Glutamatergic neuron (in vitro differentiated cells): ENCODE measurements around the gene COL4A3. TPM values are rescaled to one million over a fixed set of nuclear protein-coding genes. Genes with fewer than 3 reads are reported as not detected.

ENCODE experiments used
- DNase-seq: peaks from one replicate; pipeline ENCODE4 v3.0.0; 2022
- H3K27ac Mint-ChIP-seq: one replicate; pipeline ENCODE4 v1.8.0; 2020; ENCODE audit warnings: mild to moderate bottlenecking, mixed read lengths, inconsistent platforms; ENCODE audit not compliant: unreplicated experiment
- H3K27me3 Mint-ChIP-seq: one replicate; pipeline ENCODE4 v1.8.0; 2020; ENCODE audit warnings: mild to moderate bottlenecking, moderate library complexity, mixed read lengths, inconsistent platforms; ENCODE audit not compliant: unreplicated experiment
- H3K36me3 Mint-ChIP-seq: one replicate; pipeline ENCODE4 v1.8.0; 2020; ENCODE audit warnings: mild to moderate bottlenecking, mixed read lengths, inconsistent platforms; ENCODE audit not compliant: unreplicated experiment
- H3K4me1 Mint-ChIP-seq: one replicate; pipeline ENCODE4 v1.8.0; 2020; ENCODE audit warnings: mild to moderate bottlenecking, low read depth, mixed read lengths, inconsistent platforms; ENCODE audit not compliant: unreplicated experiment
- H3K4me3 Mint-ChIP-seq: one replicate; pipeline ENCODE4 v1.8.0; 2020; ENCODE audit warnings: mild to moderate bottlenecking, mixed read lengths, inconsistent platforms; ENCODE audit not compliant: unreplicated experiment
- H3K9me3 Mint-ChIP-seq: one replicate; pipeline ENCODE4 v1.8.0; 2020; ENCODE audit warnings: mild to moderate bottlenecking, moderate library complexity, mixed read lengths, inconsistent platforms; ENCODE audit not compliant: unreplicated experiment
- CTCF ChIP-seq: fragments of 200-600 bp; sonication (generic); IDR thresholded peaks from one replicate; pipeline ENCODE4 v1.5.0; 2021; ENCODE audit not compliant: partially characterized antibody, unreplicated experiment
- total RNA-seq: library from RNA; stranded (reverse); fragmentation: NEBNext Ultra II Directional; extraction: Animal tissue kit (Norgen Biotek cat#: 25700); gene quantifications from one replicate; pipeline ENCODE4 v1.2.1, GENCODE V29; 2021; ENCODE audit not compliant: unreplicated experiment

Gene COL4A3
- total RNA-seq, 1 donor from 2014 or later = not detected

GRCh38 chr2:227348324-227348723 is 183.9 kb downstream of the COL4A3 start:
- no peak for TF ChIP-seq CTCF
- Mint-ChIP-seq H3K27me3 (no peaks in the 10 kb centered on the region), H3K4me3 (no peak overlapping the region), H3K27ac (no peak overlapping the region), H3K9me3 (no peaks in the 10 kb centered on the region), H3K4me1 (peaks cover 14% of the 10 kb centered on the region), H3K36me3 (no peaks in the 10 kb centered on the region)
- DNase-seq = no peak

- TF ChIP-seq CTCF = no peak
- Mint-ChIP-seq H3K27me3 (no peaks in the 10 kb centered on the region), H3K4me3 (no peak overlapping the region), H3K9me3 (no peaks in the 10 kb centered on the region), H3K4me1 (peaks cover 14% of the 10 kb centered on the region), H3K36me3 (no peaks in the 10 kb centered on the region), H3K27ac (no peak overlapping the region)
- no peak for DNase-seq
Observed at GRCh38 chr2:227349989-227350612, 185.7 kb downstream of the COL4A3 start.

- peaks cover 13% of the 10 kb centered on the region for H3K4me1 Mint-ChIP-seq
- H3K9me3 Mint-ChIP-seq = no peaks in the 10 kb centered on the region
- no peaks in the 10 kb centered on the region for H3K27me3 Mint-ChIP-seq
- TF ChIP-seq CTCF = no peak
- no peak for DNase-seq
- H3K27ac Mint-ChIP-seq = no peak overlapping the region
- no peak overlapping the region for H3K4me3 Mint-ChIP-seq
- no peaks in the 10 kb centered on the region for H3K36me3 Mint-ChIP-seq
Observed at GRCh38 chr2:227351639-227352038, 187.2 kb downstream of the COL4A3 start.

DNA sequence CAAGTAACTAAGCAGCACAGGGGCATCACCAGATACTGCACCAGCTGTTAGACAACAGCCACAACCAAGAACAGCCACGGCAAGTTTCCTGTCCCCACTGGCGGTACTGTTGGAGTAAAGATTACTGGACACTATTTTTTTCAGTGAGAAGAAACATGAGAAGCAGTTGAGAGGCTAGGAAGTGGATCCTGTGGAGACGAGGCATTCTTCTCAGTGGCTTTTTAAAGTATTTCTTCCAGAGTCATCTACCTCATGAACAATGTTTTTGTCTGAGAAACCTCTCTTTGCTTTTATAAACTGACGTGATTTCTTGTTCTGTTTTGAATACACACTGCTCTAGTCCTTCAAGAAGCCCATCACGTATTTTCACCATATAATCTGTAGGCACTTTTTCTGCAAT is 195.9 kb downstream of the COL4A3 start:
- TF ChIP-seq CTCF = no peak
- no peak for DNase-seq
- H3K27me3 Mint-ChIP-seq = peaks cover 2% of the 10 kb centered on the region
- H3K9me3 Mint-ChIP-seq = no peaks in the 10 kb centered on the region
- no peaks in the 10 kb centered on the region for H3K36me3 Mint-ChIP-seq
- H3K27ac Mint-ChIP-seq = no peak overlapping the region
- no peak overlapping the region for H3K4me3 Mint-ChIP-seq
- H3K4me1 Mint-ChIP-seq = peaks cover 10% of the 10 kb centered on the region

DNA sequence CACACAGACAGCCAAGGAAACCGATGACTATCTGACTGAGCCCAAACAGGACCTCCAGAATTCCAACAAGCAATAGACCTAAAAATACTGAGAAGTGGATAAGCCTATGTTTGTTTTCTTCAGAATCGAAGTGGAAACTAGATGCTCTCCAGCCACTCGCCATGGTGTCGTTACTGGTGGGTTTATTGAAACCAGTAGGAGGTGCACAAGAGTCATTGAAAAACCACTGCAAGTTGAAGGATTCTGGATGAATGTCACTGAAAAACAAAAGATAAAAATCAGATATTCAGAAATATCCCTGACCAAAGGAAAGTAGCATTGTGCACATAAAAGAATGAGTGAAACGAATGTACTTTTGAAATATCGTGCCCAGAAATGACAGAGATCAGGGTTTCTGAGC is 199.3 kb downstream of the COL4A3 start:
- no peak for DNase-seq
- no peak for TF ChIP-seq CTCF
- Mint-ChIP-seq H3K27me3 (no peaks in the 10 kb centered on the region), H3K9me3 (no peaks in the 10 kb centered on the region), H3K27ac (no peak overlapping the region), H3K4me1 (peaks cover 10% of the 10 kb centered on the region), H3K4me3 (no peak overlapping the region), H3K36me3 (no peaks in the 10 kb centered on the region)

Other genes with a start within 250 kb of the COL4A3 start
- gene COL4A4, start 419 bp upstream of the COL4A3 start, total RNA-seq = 0.05 TPM
- 108 TPM for gene MFF, start 160.6 kb downstream of the COL4A3 start, total RNA-seq
- gene TM4SF20, start 214.7 kb downstream of the COL4A3 start, total RNA-seq = not detected
- not detected for gene SCYGR1, start 223.3 kb downstream of the COL4A3 start, total RNA-seq